ENCODE data around the gene TFRC.

DNA sequence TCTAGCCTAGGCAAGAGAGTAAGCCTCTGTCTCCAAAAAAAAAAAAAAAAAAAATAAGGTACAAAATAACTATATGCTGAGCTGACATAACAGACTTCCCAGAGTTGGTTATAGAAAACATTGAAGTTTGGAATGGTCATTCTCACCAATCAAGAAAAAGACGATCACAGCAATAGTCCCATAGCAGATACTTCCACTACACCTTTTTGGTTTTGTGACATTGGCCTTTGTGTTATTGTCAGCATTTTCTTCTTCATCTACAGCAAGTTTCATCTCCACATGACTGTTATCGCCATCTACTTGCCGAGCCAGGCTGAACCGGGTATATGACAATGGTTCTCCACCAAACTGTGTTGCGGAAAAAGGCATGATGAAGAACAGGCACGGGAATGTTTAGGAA lies 6.9 kb downstream of the TFRC start:
- TF ChIP-seq, protein P1, sequence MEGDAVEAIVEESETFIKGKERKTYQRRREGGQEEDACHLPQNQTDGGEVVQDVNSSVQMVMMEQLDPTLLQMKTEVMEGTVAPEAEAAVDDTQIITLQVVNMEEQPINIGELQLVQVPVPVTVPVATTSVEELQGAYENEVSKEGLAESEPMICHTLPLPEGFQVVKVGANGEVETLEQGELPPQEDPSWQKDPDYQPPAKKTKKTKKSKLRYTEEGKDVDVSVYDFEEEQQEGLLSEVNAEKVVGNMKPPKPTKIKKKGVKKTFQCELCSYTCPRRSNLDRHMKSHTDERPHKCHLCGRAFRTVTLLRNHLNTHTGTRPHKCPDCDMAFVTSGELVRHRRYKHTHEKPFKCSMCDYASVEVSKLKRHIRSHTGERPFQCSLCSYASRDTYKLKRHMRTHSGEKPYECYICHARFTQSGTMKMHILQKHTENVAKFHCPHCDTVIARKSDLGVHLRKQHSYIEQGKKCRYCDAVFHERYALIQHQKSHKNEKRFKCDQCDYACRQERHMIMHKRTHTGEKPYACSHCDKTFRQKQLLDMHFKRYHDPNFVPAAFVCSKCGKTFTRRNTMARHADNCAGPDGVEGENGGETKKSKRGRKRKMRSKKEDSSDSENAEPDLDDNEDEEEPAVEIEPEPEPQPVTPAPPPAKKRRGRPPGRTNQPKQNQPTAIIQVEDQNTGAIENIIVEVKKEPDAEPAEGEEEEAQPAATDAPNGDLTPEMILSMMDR (IDR thresholded peaks at IDR 0.05), result no peak
- TF ChIP-seq POLR2A (IDR thresholded peaks at IDR 0.05) (no peak), EP300 (IDR thresholded peaks at IDR 0.05) (no peak), POLR2AphosphoS5 (IDR thresholded peaks at IDR 0.05) (no peak)
